Measurements from ENCODE around the gene IFNLR1.

IFNLR1 gene

DNA sequence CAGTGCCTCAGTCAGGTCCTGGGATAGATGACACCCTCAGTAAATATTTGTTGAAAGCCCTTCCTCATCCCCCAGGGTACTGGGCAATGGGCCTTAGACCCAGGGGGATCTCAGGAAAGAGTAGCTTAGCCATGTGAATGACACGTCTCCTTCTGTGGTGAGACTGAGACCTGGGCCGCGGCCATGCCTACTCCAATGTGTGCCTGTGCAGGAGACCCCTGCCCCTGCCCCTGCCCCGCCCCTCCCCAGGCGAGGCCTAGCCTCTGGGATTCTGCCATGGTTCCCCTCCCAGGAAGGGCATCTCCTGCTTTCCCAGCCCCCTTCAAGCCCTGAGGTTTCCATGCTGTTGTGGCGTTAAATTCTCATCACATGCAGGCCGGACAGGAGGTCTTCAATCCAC lies 82.2 kb downstream of the IFNLR1 start:
- no peak for DNase-seq (ENCODE audit: low spot score)
